Measurements from ENCODE around the gene BEAN1.

GRCh38 chr16:66510711-66511601 is 83.9 kb downstream of the BEAN1 start:
- no peak for TF ChIP-seq ZFP3 (CRISPR knock-in tag; IDR thresholded peaks at IDR 0.05)
- no peak for TF ChIP-seq TCF4 (CRISPR knock-in tag; IDR thresholded peaks at IDR 0.05; ENCODE audit: borderline replicate concordance)
- no peak for TF ChIP-seq RARB (CRISPR knock-in tag; IDR thresholded peaks at IDR 0.05)
- no peak for TF ChIP-seq ARNTL (CRISPR knock-in tag; IDR thresholded peaks at IDR 0.05; ENCODE audit: borderline replicate concordance, low read depth)
- TF ChIP-seq PATZ1 (CRISPR knock-in tag; IDR thresholded peaks at IDR 0.05; ENCODE audit: borderline replicate concordance) = no peak
- TF ChIP-seq PPARA (CRISPR knock-in tag; IDR thresholded peaks at IDR 0.05; ENCODE audit: borderline replicate concordance) = no peak
- no peak for TF ChIP-seq OSR1 (CRISPR knock-in tag; IDR thresholded peaks at IDR 0.05)
- TF ChIP-seq CSDC2 (CRISPR knock-in tag; IDR thresholded peaks at IDR 0.05) = no peak
- TF ChIP-seq ESRRG (CRISPR knock-in tag; IDR thresholded peaks at IDR 0.05) = no peak
- TF ChIP-seq ZFP30 (CRISPR knock-in tag; IDR thresholded peaks at IDR 0.05) = no peak
- no peak for TF ChIP-seq TSHZ2 (CRISPR knock-in tag; IDR thresholded peaks at IDR 0.05)
- no peak for TF ChIP-seq CSRNP3 (CRISPR knock-in tag; IDR thresholded peaks at IDR 0.05)
- 0 out of 2 replicates have a peak, but pooled peaks have one; percentile 24 for TF ChIP-seq SNAI2 (CRISPR knock-in tag; IDR thresholded peaks at IDR 0.05)

Measured in SK-N-SH treated with all-trans-retinoic acid at 6 μM for 48 hours (cell line).